ENCODE results near the gene FHL3. TPM values are rescaled to one million over a fixed set of nuclear protein-coding genes. Genes with fewer than 3 reads are reported as not detected.
A peak's percentile ranks its signal among the peaks of the same experiment; 100 is the strongest.

FHL3 gene
- total RNA-seq, 4 donors from 2014 or later, result 19.1 to 46.4 (median 35.1) TPM

GRCh38 chr1:38025233-38025632 lies 19.9 kb upstream of the FHL3 start:
- WGBS, result 80% methylated on average over 2 of the region's 2 CpGs
- Histone ChIP-seq H3K9me3 (no peaks in the 10 kb centered on the region), H3K27ac (peak overlapping the region; percentile 33), H3K36me3 (peaks cover 50% of the 10 kb centered on the region), H3K4me1 (peaks cover 52% of the 10 kb centered on the region), H3K4me3 (no peak overlapping the region), H3K27me3 (no peaks in the 10 kb centered on the region)
- TF ChIP-seq POLR2A (IDR thresholded peaks at IDR 0.05), result no peak
- TF ChIP-seq, protein P1, sequence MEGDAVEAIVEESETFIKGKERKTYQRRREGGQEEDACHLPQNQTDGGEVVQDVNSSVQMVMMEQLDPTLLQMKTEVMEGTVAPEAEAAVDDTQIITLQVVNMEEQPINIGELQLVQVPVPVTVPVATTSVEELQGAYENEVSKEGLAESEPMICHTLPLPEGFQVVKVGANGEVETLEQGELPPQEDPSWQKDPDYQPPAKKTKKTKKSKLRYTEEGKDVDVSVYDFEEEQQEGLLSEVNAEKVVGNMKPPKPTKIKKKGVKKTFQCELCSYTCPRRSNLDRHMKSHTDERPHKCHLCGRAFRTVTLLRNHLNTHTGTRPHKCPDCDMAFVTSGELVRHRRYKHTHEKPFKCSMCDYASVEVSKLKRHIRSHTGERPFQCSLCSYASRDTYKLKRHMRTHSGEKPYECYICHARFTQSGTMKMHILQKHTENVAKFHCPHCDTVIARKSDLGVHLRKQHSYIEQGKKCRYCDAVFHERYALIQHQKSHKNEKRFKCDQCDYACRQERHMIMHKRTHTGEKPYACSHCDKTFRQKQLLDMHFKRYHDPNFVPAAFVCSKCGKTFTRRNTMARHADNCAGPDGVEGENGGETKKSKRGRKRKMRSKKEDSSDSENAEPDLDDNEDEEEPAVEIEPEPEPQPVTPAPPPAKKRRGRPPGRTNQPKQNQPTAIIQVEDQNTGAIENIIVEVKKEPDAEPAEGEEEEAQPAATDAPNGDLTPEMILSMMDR (IDR thresholded peaks at IDR 0.05), result no peak
- TF ChIP-seq EP300 (IDR thresholded peaks at IDR 0.05), result no peak
- no peak for TF ChIP-seq POLR2AphosphoS5 (IDR thresholded peaks at IDR 0.05)
- DNase-seq (ENCODE audit: low spot score in 2 of 2), result no peak

- no peak overlapping the region for H3K4me3 ChIP-seq
- H3K4me1 ChIP-seq, result peaks cover 27% of the 10 kb centered on the region
- H3K27ac ChIP-seq, result no peak overlapping the region
- DNase-seq (ENCODE audit: low spot score in 2 of 2), result no peak
- no peaks in the 10 kb centered on the region for H3K27me3 ChIP-seq
- H3K36me3 ChIP-seq, result peaks cover 66% of the 10 kb centered on the region
- TF ChIP-seq EP300 (IDR thresholded peaks at IDR 0.05), result no peak
- TF ChIP-seq, protein P1 (IDR thresholded peaks at IDR 0.05), result no peak
- no peak for TF ChIP-seq POLR2AphosphoS5 (IDR thresholded peaks at IDR 0.05)
- TF ChIP-seq POLR2A (IDR thresholded peaks at IDR 0.05), result no peak
- 93% methylated on average over 3 of the region's 3 CpGs for WGBS
- H3K9me3 ChIP-seq, result no peaks in the 10 kb centered on the region
Observed at GRCh38 chr1:38022810-38023209, 17.5 kb upstream of the FHL3 start.

DNA sequence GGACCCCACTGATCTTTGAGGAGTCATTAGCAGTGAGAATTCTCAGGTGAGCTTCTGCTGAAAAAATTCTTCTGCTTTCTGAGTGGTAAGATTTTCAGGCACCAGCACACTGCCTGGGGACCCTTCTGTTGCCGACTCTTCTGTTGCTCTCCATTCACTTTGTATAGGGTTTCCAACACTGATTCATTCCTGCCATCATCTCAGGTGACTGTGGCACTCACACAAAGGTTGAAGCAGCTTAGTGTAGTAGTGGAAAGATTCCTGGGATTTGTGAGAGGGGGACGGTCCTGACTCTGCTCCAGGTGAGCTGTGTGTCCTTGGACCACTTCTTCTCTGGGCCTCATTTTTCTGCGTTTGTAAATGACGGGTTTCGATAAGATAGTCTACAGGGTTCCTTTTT lies 16.7 kb upstream of the FHL3 start:
- WGBS, result 94% methylated on average over 5 of the region's 5 CpGs
- peaks cover 75% of the 10 kb centered on the region for H3K36me3 ChIP-seq
- H3K27ac ChIP-seq, result no peak overlapping the region
- H3K4me3 ChIP-seq, result no peak overlapping the region
- no peaks in the 10 kb centered on the region for H3K27me3 ChIP-seq
- H3K9me3 ChIP-seq, result no peaks in the 10 kb centered on the region
- DNase-seq (ENCODE audit: low spot score in 2 of 2), result no peak
- peaks cover 20% of the 10 kb centered on the region for H3K4me1 ChIP-seq
- TF ChIP-seq EP300 (IDR thresholded peaks at IDR 0.05) (no peak), POLR2AphosphoS5 (IDR thresholded peaks at IDR 0.05) (no peak), POLR2A (IDR thresholded peaks at IDR 0.05) (no peak)
- TF ChIP-seq, protein P1 (IDR thresholded peaks at IDR 0.05), result no peak

DNA sequence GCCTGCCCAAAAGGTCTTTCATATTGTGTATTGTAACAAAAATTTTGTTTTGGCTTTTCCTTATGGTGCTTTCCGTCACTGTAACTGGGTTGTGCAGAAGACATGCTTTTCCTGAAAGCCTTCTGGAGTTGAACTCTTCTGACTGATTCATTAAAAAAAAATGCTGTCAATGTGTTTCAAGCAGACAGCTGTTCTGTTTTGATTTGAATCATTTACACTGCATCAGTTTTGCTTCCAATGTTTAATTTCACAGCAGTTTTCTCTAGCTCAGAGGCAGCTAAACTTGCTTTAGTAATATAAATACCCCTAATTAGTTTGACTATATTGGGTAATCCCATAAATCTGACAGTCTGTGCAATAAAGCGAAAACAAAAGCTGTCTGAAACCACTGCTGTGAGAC lies 15.1 kb upstream of the FHL3 start:
- Histone ChIP-seq H3K27me3 (no peaks in the 10 kb centered on the region), H3K36me3 (peaks cover 81% of the 10 kb centered on the region), H3K4me1 (peaks cover 14% of the 10 kb centered on the region), H3K4me3 (no peak overlapping the region), H3K27ac (no peak overlapping the region), H3K9me3 (no peaks in the 10 kb centered on the region)
- no peak for DNase-seq (ENCODE audit: low spot score in 2 of 2)
- TF ChIP-seq POLR2A (IDR thresholded peaks at IDR 0.05), result no peak
- WGBS, result 87% methylated on average over 2 of the region's 2 CpGs

GRCh38 chr1:38018864-38019343 lies 13.6 kb upstream of the FHL3 start:
- peaks cover 22% of the 10 kb centered on the region for H3K4me1 ChIP-seq
- 64% methylated on average over 6 of the region's 6 CpGs for WGBS
- H3K9me3 ChIP-seq, result no peaks in the 10 kb centered on the region
- H3K36me3 ChIP-seq, result peaks cover 71% of the 10 kb centered on the region
- no peak for TF ChIP-seq POLR2A (IDR thresholded peaks at IDR 0.05)
- TF ChIP-seq, protein P1 (IDR thresholded peaks at IDR 0.05), result peak in 1 of 2 donors; percentile 37
- no peak overlapping the region for H3K4me3 ChIP-seq
- no peak for DNase-seq (ENCODE audit: low spot score in 2 of 2)
- H3K27ac ChIP-seq, result no peak overlapping the region
- H3K27me3 ChIP-seq, result no peaks in the 10 kb centered on the region

All from suprapubic skin (tissue), 4 donors.